HG03196 (cell line): Measurements from ENCODE around the gene GOLGA8S.
"Not testable (repeated sequence)": the region's sequence is repeated elsewhere in the genome, so short reads cannot be mapped to it uniquely, and the experiment has no call there.

ENCODE experiments used
- ATAC-seq: cut with Tn5 transposase; IDR thresholded peaks from one replicate; pipeline ENCODE4 v1.9.1; 2021; ENCODE audit not compliant: unreplicated experiment

Gene GOLGA8S

GRCh38 chr15:23397779-23398178 is 43.2 kb downstream of the GOLGA8S start:
- no peak for ATAC-seq

- not testable (repeated sequence) for ATAC-seq
Observed at GRCh38 chr15:23398357-23398756, 43.8 kb downstream of the GOLGA8S start.

DNA sequence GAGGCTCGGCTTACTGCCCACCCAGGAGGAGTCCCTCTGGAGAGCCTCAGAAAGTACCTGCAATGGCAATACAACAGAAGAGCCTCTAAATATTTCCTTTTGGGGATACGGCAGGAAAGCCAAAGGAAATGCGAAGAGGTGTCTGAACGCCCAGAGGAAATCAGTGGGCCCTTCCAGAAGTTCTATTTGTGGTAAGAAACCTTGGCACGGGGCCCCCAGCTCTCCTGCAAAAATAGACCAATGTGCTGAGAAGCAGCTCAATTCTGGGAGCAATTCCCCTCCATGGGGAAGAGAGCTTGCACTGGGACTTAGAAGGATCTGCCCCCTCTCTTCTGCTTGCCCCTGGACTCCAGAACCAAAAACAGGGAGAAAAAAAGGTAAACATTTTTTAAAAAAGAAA is 44.7 kb downstream of the GOLGA8S start:
- ATAC-seq = not testable (repeated sequence)

DNA sequence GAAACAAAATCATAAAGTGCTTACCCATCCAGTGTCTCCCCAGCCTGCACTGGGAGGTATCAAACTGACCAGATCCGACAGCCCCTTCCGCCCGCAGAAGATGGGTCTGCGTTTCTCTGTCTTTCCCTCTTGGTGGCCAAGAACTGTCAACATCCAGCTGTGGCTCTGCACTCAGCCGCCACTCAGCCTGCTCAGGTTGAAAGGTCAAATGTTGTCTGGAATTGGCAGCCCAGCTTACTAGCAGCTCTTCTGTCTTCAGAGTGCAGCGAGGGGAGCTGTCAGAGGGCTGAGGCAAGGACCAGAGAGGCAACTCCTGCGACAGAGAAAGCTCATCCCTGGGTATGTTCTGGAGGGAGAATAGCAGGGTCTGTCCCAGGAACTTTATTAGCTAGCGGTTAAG is 47.1 kb downstream of the GOLGA8S start:
- no peak for ATAC-seq

- ATAC-seq = no peak
Observed at GRCh38 chr15:23402140-23402539, 47.6 kb downstream of the GOLGA8S start.

DNA sequence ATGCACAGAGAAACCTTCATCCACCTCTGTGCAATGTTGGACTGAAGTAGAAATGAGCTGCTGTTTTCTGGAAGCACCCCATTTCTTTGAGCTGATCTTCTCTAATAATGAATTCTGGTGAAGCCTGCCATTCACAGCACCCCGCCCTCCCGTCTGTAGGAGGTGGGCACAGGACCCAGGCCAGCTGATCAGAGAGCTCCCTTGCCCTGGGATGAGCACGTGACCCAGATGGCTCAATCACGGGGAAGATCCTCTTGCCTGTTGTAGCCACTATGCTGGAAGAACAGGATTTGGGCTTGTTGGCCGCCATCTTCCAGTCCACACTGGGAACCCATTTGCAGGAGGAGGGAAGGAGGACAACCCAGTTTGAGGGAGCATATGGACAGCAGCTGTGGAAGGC is 48.0 kb downstream of the GOLGA8S start:
- no peak for ATAC-seq

- ATAC-seq = no peak
Observed at GRCh38 chr15:23403550-23403949, 49.0 kb downstream of the GOLGA8S start.

DNA sequence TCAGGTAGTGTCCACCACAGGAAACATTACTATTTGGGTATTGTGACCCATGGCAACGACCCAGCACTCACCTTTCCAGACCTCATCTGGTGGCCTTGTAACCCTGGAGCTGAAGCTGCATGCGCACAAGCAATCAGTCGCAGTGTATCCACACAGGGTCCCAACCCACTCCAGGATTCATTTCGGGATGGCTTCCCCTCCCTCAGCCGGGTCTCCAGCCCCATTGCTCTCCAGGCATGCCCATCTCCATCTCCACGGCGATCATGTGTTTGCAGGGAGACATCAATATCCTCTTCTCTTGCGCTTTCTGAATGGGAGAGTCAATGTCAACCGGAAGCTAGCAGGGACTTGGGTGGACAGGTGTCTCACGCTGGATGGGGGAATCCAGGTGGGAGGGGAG is 57.3 kb downstream of the GOLGA8S start:
- ATAC-seq = no peak

GRCh38 chr15:23412881-23413600 is 58.5 kb downstream of the GOLGA8S start:
- ATAC-seq = not testable (repeated sequence)
